CD14-positive monocyte (primary cell): ENCODE measurements around the gene GABBR1. TPM values are rescaled to one million over a fixed set of nuclear protein-coding genes. Genes with fewer than 3 reads are reported as not detected.

ENCODE experiments used
- DNase-seq, 3 donors: peaks; one replicate each; pipeline ENCODE4 v3.0.0-alpha.2; 2011 to 2022
- H2AFZ ChIP-seq: 2 replicates; pipeline ENCODE4 v1.6.0; 2012; ENCODE audit warnings: mild to moderate bottlenecking, low read depth, low read length, inconsistent platforms; ENCODE audit not compliant: insufficient read depth, poor library complexity, severe bottlenecking
- H3K27ac ChIP-seq, 2 donors: 1 replicate in 1 of 2; 2 replicates in 1 of 2; pipeline ENCODE4 v1.5.1; 2012 to 2013; ENCODE audit warnings: low read length in 2 of 2, control low read depth in 1 of 2, inconsistent platforms in 1 of 2, low read depth in 1 of 2, mild to moderate bottlenecking in 1 of 2
- H3K27me3 ChIP-seq, 2 donors: one replicate each; pipeline versions ENCODE4 v1.6.0 to v1.6.1; 2011 to 2013; ENCODE audit warnings: low read length in 2 of 2; ENCODE audit not compliant: control insufficient read depth in 2 of 2, insufficient read depth in 2 of 2
- H3K36me3 ChIP-seq, 2 donors: replicated peaks in 1 of 2; 1 replicate in 1 of 2; 2 replicates in 1 of 2; pipeline versions ENCODE4 v1.5.1 to v1.6.1; 2012 to 2013; ENCODE audit warnings: low read length in 2 of 2, control low read depth in 1 of 2, inconsistent platforms in 1 of 2, mild to moderate bottlenecking in 1 of 2; ENCODE audit not compliant: insufficient read depth in 2 of 2, control insufficient read depth in 1 of 2
- H3K4me1 ChIP-seq, 2 donors: 1 replicate in 1 of 2; 2 replicates in 1 of 2; pipeline versions ENCODE4 v1.5.1 to v1.6.1; 2012 to 2013; ENCODE audit warnings: low read length in 2 of 2, control low read depth in 1 of 2, inconsistent platforms in 1 of 2, mild to moderate bottlenecking in 1 of 2, moderate library complexity in 1 of 2; ENCODE audit not compliant: insufficient read depth in 2 of 2, control insufficient read depth in 1 of 2
- H3K4me2 ChIP-seq: replicated peaks from 2 replicates; pipeline ENCODE3; 2012; ENCODE audit warnings: low read length, moderate library complexity, mild to moderate bottlenecking; ENCODE audit not compliant: poor library complexity, severe bottlenecking; ENCODE audit errors: extremely low read depth
- H3K4me3 ChIP-seq, 3 experiments: fragments of 200-600 bp in 1 of 3; sonication (generic) in 1 of 3; replicated peaks in 1 of 3; 1 replicate in 2 of 3; 2 replicates in 1 of 3; pipeline ENCODE4 v1.5.1; 2011 to 2013; ENCODE audit warnings: low read length in 3 of 3, mild to moderate bottlenecking in 3 of 3, control low read depth in 2 of 3, low read depth in 2 of 3, inconsistent platforms in 1 of 3, moderate library complexity in 1 of 3
- H3K79me2 ChIP-seq: 2 replicates; pipeline ENCODE4 v1.6.0; 2012; ENCODE audit warnings: mild to moderate bottlenecking, control low read depth, inconsistent platforms, low read length, moderate library complexity; ENCODE audit not compliant: insufficient read depth
- H3K9ac ChIP-seq: 2 replicates; pipeline ENCODE4 v1.6.0; 2017; ENCODE audit warnings: low read length, mild to moderate bottlenecking; ENCODE audit not compliant: insufficient read depth, poor library complexity, severe bottlenecking
- H3K9me3 ChIP-seq, 2 donors: replicated peaks in 1 of 2; 1 replicate in 1 of 2; 2 replicates in 1 of 2; pipeline versions ENCODE4 v1.5.1 to v1.6.1; 2012 to 2013; ENCODE audit warnings: low read length in 2 of 2, control low read depth in 1 of 2; ENCODE audit not compliant: control insufficient read depth in 1 of 2, insufficient read depth in 1 of 2
- H4K20me1 ChIP-seq: 2 replicates; pipeline ENCODE4 v1.6.0; 2012; ENCODE audit warnings: mild to moderate bottlenecking, low read length, control low read depth, moderate library complexity; ENCODE audit not compliant: insufficient read depth
- H3K27ac Mint-ChIP-seq, 7 donors: one replicate each; pipeline ENCODE4 v1.8.0; 2020; ENCODE audit warnings: mild to moderate bottlenecking in 7 of 7, mixed read lengths in 7 of 7, moderate library complexity in 6 of 7, inconsistent platforms in 2 of 7
- H3K27me3 Mint-ChIP-seq, 3 donors: one replicate each; pipeline ENCODE4 v1.8.0; 2021 to 2022; ENCODE audit warnings: low read depth in 3 of 3, mild to moderate bottlenecking in 3 of 3, mixed read lengths in 3 of 3, moderate library complexity in 3 of 3, inconsistent platforms in 1 of 3
- H3K36me3 Mint-ChIP-seq, 2 donors: one replicate each; pipeline ENCODE4 v1.8.0; 2020; ENCODE audit warnings: mixed read lengths in 2 of 2, inconsistent platforms in 1 of 2, mild to moderate bottlenecking in 1 of 2
- H3K4me1 Mint-ChIP-seq: one replicate; pipeline ENCODE4 v1.8.0; 2020; ENCODE audit warnings: mild to moderate bottlenecking, mixed read lengths
- H3K4me3 Mint-ChIP-seq, 2 donors: one replicate each; pipeline ENCODE4 v1.8.0; 2020; ENCODE audit warnings: mild to moderate bottlenecking in 2 of 2, mixed read lengths in 2 of 2, moderate library complexity in 1 of 2
- H3K9me3 Mint-ChIP-seq, 7 donors: one replicate each; pipeline ENCODE4 v1.8.0; 2020 to 2022; ENCODE audit warnings: mixed read lengths in 7 of 7, mild to moderate bottlenecking in 6 of 7, moderate library complexity in 6 of 7, inconsistent platforms in 2 of 7
- CTCF ChIP-seq: fragments of 200-600 bp; IDR thresholded peaks from one replicate; pipeline ENCODE4 v1.8.0; 2022; ENCODE audit warnings: antibody characterized with exemption, mild to moderate bottlenecking
- WGBS: methylation state at CpG from one replicate; pipeline ENCODE4 v1.1.5; 2013; ENCODE audit warnings: missing lambda C conversion rate; ENCODE audit not compliant: insufficient coverage; 5-methylcytosine and 5-hydroxymethylcytosine counted together
- intact Hi-C, 2 donors: fragments of 100-400 bp; cut with micrococcal nuclease; formaldehyde crosslinking; loops; one replicate each; pipeline versions ENCODE4 v1.15.0 to v1.15.1; 2023
- polyA plus RNA-seq, 3 donors: library from polyadenylated mRNA; depleted of rRNA in 1 of 3; unstranded in 2 of 3; stranded (reverse) in 1 of 3; fragments of 300-500 nt in 2 of 3; fragments of >200 nt in 1 of 3; fragmentation: Illumina TruSeq in 2 of 3; gene quantifications; 1 replicate in 2 of 3; 2 replicates in 1 of 3; pipeline ENCODE4 v1.2.3, GENCODE V29; 2012 to 2021
- small RNA-seq: library from RNA; depleted of rRNA; stranded (forward); fragments of <200 nt; gene quantifications from one replicate; pipeline ENCODE3, GENCODE V24; 2012; ENCODE audit warnings: low read depth; ENCODE audit not compliant: insufficient read length

GABBR1 gene
- polyA plus RNA-seq, 3 donors, result 0.91 to 228 (median 1.8) TPM

- Histone ChIP-seq H3K4me3 (no peak overlapping the region), H3K27me3 (no peaks in the 10 kb centered on the region), H2AFZ (no peak overlapping the region), H3K4me2 (no peak overlapping the region), H3K9me3 (no peaks in the 10 kb centered on the region), H3K36me3 (no peaks in the 10 kb centered on the region), H3K27ac (no peak overlapping the region), H3K79me2 (no peaks in the 10 kb centered on the region), H4K20me1 (no peaks in the 10 kb centered on the region), H3K4me1 (no peaks in the 10 kb centered on the region), H3K9ac (no peak overlapping the region)
- TF ChIP-seq CTCF, result no peak
- H3K4me1 Mint-ChIP-seq, result no peaks in the 10 kb centered on the region
- no peaks in the 10 kb centered on the region for H3K36me3 Mint-ChIP-seq
- no peak for DNase-seq
- intact Hi-C loops, result no loop called here
- peaks cover 0 to 2% (median 0%) of the 10 kb centered on the region in 7 donors for H3K9me3 Mint-ChIP-seq
- WGBS, result 100% methylated on average over 1 of the region's 4 CpGs
- no peak overlapping the region for H3K4me3 Mint-ChIP-seq
- no peak overlapping the region for H3K27ac Mint-ChIP-seq
- peaks cover 1 to 12% (median 7%) of the 10 kb centered on the region in 3 donors for H3K27me3 Mint-ChIP-seq
Observed at GRCh38 chr6:29510202-29510601, 122.8 kb downstream of the GABBR1 start.

Small RNAs within 50 kb of the gene (small RNA-seq; reads per million reads assigned to genes)
- gene SNORD32B, result not detected
- gene SUMO2P1, result not detected
- not detected for gene TMEM183AP1

Other genes with a start within 250 kb of the GABBR1 start
- gene OR12D2, start 237.6 kb downstream of the GABBR1 start, polyA plus RNA-seq, result not detected
- not detected for gene OR12D1, start 218.3 kb downstream of the GABBR1 start, polyA plus RNA-seq
- not detected for gene OR10C1, start 193.9 kb downstream of the GABBR1 start, polyA plus RNA-seq
- gene OR11A1, start 176.1 kb downstream of the GABBR1 start, polyA plus RNA-seq, result not detected
- not detected for gene OR2H1, start 176.0 kb downstream of the GABBR1 start, polyA plus RNA-seq
- not detected for gene MAS1L, start 145.2 kb downstream of the GABBR1 start, polyA plus RNA-seq
- under 1 TPM in 1 of 3 donors, not detected in 2; 0.15 TPM for gene UBD, start 73.5 kb downstream of the GABBR1 start, polyA plus RNA-seq
- gene OR2H2, start 48.1 kb downstream of the GABBR1 start, polyA plus RNA-seq, result not detected
- not detected for gene MOG, start 23.9 kb upstream of the GABBR1 start, polyA plus RNA-seq
- gene ZFP57, start 48.0 kb upstream of the GABBR1 start, polyA plus RNA-seq, result under 1 TPM in 1 of 3 donors, not detected in 2; 0.72 TPM
- gene HLA-F, start 90.3 kb upstream of the GABBR1 start, polyA plus RNA-seq, result 100 to 1,000 TPM; 283 to 816 (median 394) TPM
- gene HLA-G, start 194.6 kb upstream of the GABBR1 start, polyA plus RNA-seq, result 1 to 10 TPM in 1 of 3 donors, under 1 TPM in 2; 0.12 to 2.3 (median 0.89) TPM